ENCODE measurements around the gene MOSMO.

- no peak for TF ChIP-seq CTCF (IDR thresholded peaks at IDR 0.05; ENCODE audit: low read depth, low read length)
- TF ChIP-seq EZH2phosphoT487 (IDR thresholded peaks at IDR 0.05; ENCODE audit: low read depth) = no peak
Observed at GRCh38 chr16:21971856-21972255, 36.1 kb upstream of the MOSMO start.
